IMR-90 (cell line): ENCODE data around the gene KCNJ6. TPM values are rescaled to one million over a fixed set of nuclear protein-coding genes. Genes with fewer than 3 reads are reported as not detected.

Source experiments
- ATAC-seq: fragments of 200-7000 bp; cut with Tn5 transposase; 2 replicates; pipeline ENCODE4 v1.9.1; 2020; ENCODE audit warnings: low read depth, mild to moderate bottlenecking, moderate library complexity
- BruUV-seq: library from RNA; stranded (reverse); fragments of 400-500 nt; replicated peaks from 2 replicates; lab custom pipeline; 2021; lab: Mats Ljungman, UMichigan
- CTCF ChIA-PET: fragments of 300-600 bp; formaldehyde crosslinking; extraction: SDS; loops from one replicate; lab custom pipeline; 2021; ENCODE audit warnings: antibody characterized with exemption; lab: Yijun Ruan, JAX
- POLR2A ChIA-PET: fragments of 300-600 bp; sonication (Branson Sonifier 250); formaldehyde crosslinking; loops from one replicate; lab custom pipeline; 2022; ENCODE audit warnings: antibody characterized with exemption; ENCODE audit not compliant: unreplicated experiment; lab: Charles Lee
- DNase-seq: peaks from one replicate; pipeline ENCODE4 v3.0.0; 2013
- H2AFZ ChIP-seq: replicated peaks from 2 replicates; pipeline ENCODE3; 2013; ENCODE audit warnings: low read length, mild to moderate bottlenecking; ENCODE audit not compliant: poor library complexity
- H2AK5ac ChIP-seq: 2 replicates; pipeline ENCODE4 v1.6.1; 2013; ENCODE audit warnings: low read depth, low read length, inconsistent platforms
- H2AK9ac ChIP-seq: replicated peaks from 2 replicates; pipeline ENCODE3; 2013; ENCODE audit warnings: mild to moderate bottlenecking, low read depth, low read length, moderate library complexity; ENCODE audit not compliant: poor library complexity
- H2BK120ac ChIP-seq: 2 replicates; pipeline ENCODE4 v1.6.1; 2013; ENCODE audit warnings: low read depth, low read length, inconsistent platforms
- H2BK15ac ChIP-seq: 3 replicates; pipeline ENCODE4 v1.6.1; 2013; ENCODE audit warnings: low read depth, low read length, inconsistent platforms
- H2BK20ac ChIP-seq: 2 replicates; pipeline ENCODE4 v1.6.1; 2013; ENCODE audit warnings: low read depth, mild to moderate bottlenecking, inconsistent platforms, low read length, moderate library complexity
- H2BK5ac ChIP-seq: 2 replicates; pipeline ENCODE4 v1.6.1; 2013; ENCODE audit warnings: mild to moderate bottlenecking, low read depth, low read length, inconsistent platforms; ENCODE audit not compliant: poor library complexity, severe bottlenecking
- H3K14ac ChIP-seq: replicated peaks from 2 replicates; pipeline ENCODE4 v1.6.1; 2013; ENCODE audit warnings: low read depth, low read length, inconsistent platforms
- H3K18ac ChIP-seq: 2 replicates; pipeline ENCODE4 v1.6.1; 2013; ENCODE audit warnings: low read depth, low read length, control low read depth
- H3K23ac ChIP-seq: 2 replicates; pipeline ENCODE4 v1.6.1; 2013; ENCODE audit warnings: low read depth, low read length, inconsistent platforms
- H3K27ac ChIP-seq: 2 replicates; pipeline ENCODE4 v1.5.1; 2013; ENCODE audit warnings: mild to moderate bottlenecking, control low read depth, low read length; ENCODE audit not compliant: insufficient read depth
- H3K27me3 ChIP-seq: 2 replicates; pipeline ENCODE4 v1.6.1; 2013; ENCODE audit warnings: low read length; ENCODE audit not compliant: control insufficient read depth, insufficient read depth
- H3K36me3 ChIP-seq: 2 replicates; pipeline ENCODE4 v1.6.1; 2013; ENCODE audit warnings: low read length, mixed read lengths; ENCODE audit not compliant: control insufficient read depth, insufficient read depth
- H3K4ac ChIP-seq: 2 replicates; pipeline ENCODE4 v1.6.1; 2013; ENCODE audit warnings: low read depth, low read length, inconsistent platforms
- H3K4me1 ChIP-seq: 2 replicates; pipeline ENCODE4 v1.6.1; 2013; ENCODE audit warnings: low read length, mixed read lengths; ENCODE audit not compliant: control insufficient read depth, insufficient read depth
- H3K4me2 ChIP-seq: 2 replicates; pipeline ENCODE4 v1.6.1; 2013; ENCODE audit warnings: low read depth, mild to moderate bottlenecking, control low read depth, low read length, moderate library complexity
- H3K4me3 ChIP-seq: 2 replicates; pipeline ENCODE4 v1.5.1; 2013; ENCODE audit warnings: low read depth, mild to moderate bottlenecking, control low read depth, low read length, moderate library complexity; ENCODE audit not compliant: insufficient read depth
- H3K56ac ChIP-seq: 2 replicates; pipeline ENCODE4 v1.6.1; 2013; ENCODE audit warnings: low read length, inconsistent platforms; ENCODE audit not compliant: insufficient read depth; ENCODE audit errors: extremely low read depth
- H3K79me1 ChIP-seq, 2 experiments: 2 replicates each; pipeline ENCODE4 v1.6.1; 2013; ENCODE audit warnings: low read length in 2 of 2, inconsistent platforms in 1 of 2, low read depth in 1 of 2
- H3K9ac ChIP-seq: 2 replicates; pipeline ENCODE4 v1.6.1; 2013; ENCODE audit warnings: low read depth, low read length, control low read depth
- H3K9me1 ChIP-seq: 2 replicates; pipeline ENCODE4 v1.6.1; 2013; ENCODE audit warnings: low read length, inconsistent platforms; ENCODE audit not compliant: insufficient read depth
- H3K9me3 ChIP-seq: 2 replicates; pipeline ENCODE4 v1.6.1; 2013; ENCODE audit warnings: low read length; ENCODE audit not compliant: control insufficient read depth, insufficient read depth
- H4K20me1 ChIP-seq: 2 replicates; pipeline ENCODE4 v1.6.1; 2013; ENCODE audit warnings: low read length, inconsistent platforms; ENCODE audit not compliant: insufficient read depth
- H4K5ac ChIP-seq: 2 replicates; pipeline ENCODE4 v1.6.1; 2013; ENCODE audit warnings: mild to moderate bottlenecking, low read depth, low read length, control low read depth
- H4K8ac ChIP-seq, 2 experiments: 2 replicates each; pipeline ENCODE4 v1.6.1; 2013; ENCODE audit warnings: low read depth in 2 of 2, low read length in 2 of 2, control low read depth in 1 of 2, inconsistent platforms in 1 of 2
- H4K91ac ChIP-seq: 2 replicates; pipeline ENCODE4 v1.6.1; 2013; ENCODE audit warnings: low read depth, low read length, inconsistent platforms; ENCODE audit not compliant: insufficient read depth
- BHLHE40 ChIP-seq: fragments of 150-350 bp; IDR thresholded peaks from 2 replicates; pipeline ENCODE4 v1.6.1; 2016; ENCODE audit warnings: mild to moderate bottlenecking, low read depth, low read length
- CHD1 ChIP-seq: IDR thresholded peaks from 2 replicates; pipeline ENCODE4 v1.6.1; 2012; ENCODE audit warnings: low read depth, low read length, improper control_type of control experiment
- FOS ChIP-seq: fragments of 150-350 bp; IDR thresholded peaks from 2 replicates; pipeline ENCODE4 v1.6.1; 2016; ENCODE audit warnings: low read depth, low read length
- POLR2A ChIP-seq: IDR thresholded peaks from 2 replicates; pipeline ENCODE4 v1.6.1; 2012; ENCODE audit warnings: mild to moderate bottlenecking, low read depth, low read length
- RAD21 ChIP-seq: IDR thresholded peaks from 2 replicates; pipeline ENCODE4 v1.6.1; 2012; ENCODE audit warnings: low read length, improper control_type of control experiment
- SMC3 ChIP-seq: fragments of 150-350 bp; IDR thresholded peaks from 2 replicates; pipeline ENCODE4 v1.6.1; 2016; ENCODE audit warnings: low read depth, mild to moderate bottlenecking, antibody characterized with exemption, low read length, moderate library complexity
- WGBS, 2 experiments: methylation state at CpG; one replicate each; pipeline versions ENCODE4 v1.1.5 to v1.1.7; 2013; ENCODE audit warnings: missing lambda C conversion rate in 2 of 2; ENCODE audit not compliant: insufficient read length in 1 of 2; ENCODE audit errors: extremely low coverage in 2 of 2; 5-methylcytosine and 5-hydroxymethylcytosine counted together
- dilution Hi-C: fragments of 300-500 bp; cut with HindIII; formaldehyde crosslinking; loops from one replicate; pipeline ENCODE4 v1.14.3; 2018; ENCODE audit warnings: low sequenced_read_pairs; ENCODE audit not compliant: unreplicated experiment
- in situ Hi-C: fragments of 300-500 bp; cut with MboI; formaldehyde crosslinking; loops from 3 replicates; pipeline ENCODE4 v1.14.3; 2019; ENCODE audit warnings: low sequenced_read_pairs, inconsistent platforms, mixed read lengths
- intact Hi-C: fragments of 100-400 bp; cut with micrococcal nuclease; formaldehyde crosslinking; loops from 2 replicates; pipeline ENCODE4 v1.10.0; 2022
- polyA plus RNA-seq, 3 experiments: library from polyadenylated mRNA; depleted of rRNA; stranded (reverse); fragments of >200 nt; gene quantifications; 2 replicates each; pipeline ENCODE4 v1.2.3, GENCODE V29; 2012; ENCODE audit warnings: low replicate concordance in 1 of 3
- total RNA-seq: library from RNA; depleted of rRNA; stranded (reverse); fragments of >200 nt; gene quantifications from 2 replicates; pipeline ENCODE4 v1.2.3, GENCODE V29; 2012
- TF ChIP-seq, protein P1 (sequence below): fragments of 150-350 bp; IDR thresholded peaks from 2 replicates; pipeline ENCODE4 v1.6.1; 2016; ENCODE audit warnings: low read depth, mild to moderate bottlenecking, low read length, moderate library complexity, borderline replicate concordance

Gene KCNJ6
- total and polyA plus RNA-seq, 2 of the 4 experiments (the other 2 are of a cell fraction), result under 0.01 to 0.02 TPM

DNA sequence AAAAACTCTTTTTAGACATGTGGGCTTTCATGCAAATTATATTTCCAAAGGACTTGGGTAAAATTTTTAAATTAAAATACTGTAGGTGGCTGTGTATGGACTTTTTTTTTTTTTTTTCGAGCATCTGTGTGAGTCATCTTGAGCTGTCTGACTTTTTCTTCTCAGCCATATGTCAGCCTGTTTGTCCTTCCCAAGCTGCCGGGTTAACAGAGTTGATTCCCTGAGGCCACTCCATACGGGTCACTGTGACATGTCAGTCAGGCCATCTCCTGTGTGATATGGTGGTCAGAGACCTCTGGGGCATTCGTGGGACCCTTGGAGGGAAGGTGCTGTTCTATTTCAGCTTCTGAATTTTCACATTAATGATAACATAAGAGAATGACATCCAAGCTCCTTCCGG is 148.3 kb downstream of the KCNJ6 start:
- POLR2A ChIA-PET, result interaction anchor here (0.6 to 0.7 kb wide), 3 partner anchors 79 to 111 kb away, joined by 3 to 4 read pairs (median 3); no protein-coding TSS in a partner anchor
- H3K4me2 ChIP-seq, result peak overlapping the region; percentile 69; the same call in 1 of the 2 replicates
- DNase-seq, result peak; percentile 61

More for the DNA sequence above, 148.3 kb downstream of the KCNJ6 start:
- Histone ChIP-seq H3K9me1 (peaks cover 2% of the 10 kb centered on the region; the same call in 1 of the 2 replicates), H3K18ac (peak overlapping the region; percentile 69; the same call in 1 of the 2 replicates), H2BK20ac (peak overlapping the region; percentile 77), H3K23ac (no peak overlapping the region), H3K9ac (no peak overlapping the region), H3K4me1 (peaks cover 2% of the 10 kb centered on the region), H3K27me3 (no peaks in the 10 kb centered on the region), H4K20me1 (no peaks in the 10 kb centered on the region), H4K91ac (no peak overlapping the region), H2AFZ (peak overlapping the region; percentile 79), H3K36me3 (no peaks in the 10 kb centered on the region), H4K8ac (no peak overlapping the region; a peak in 1 of 4 replicates), H2AK5ac (peak overlapping the region; percentile 56; the same call in 1 of the 2 replicates), H2BK5ac (no peak overlapping the region), H2AK9ac (no peak overlapping the region), H3K56ac (no peak overlapping the region), H3K27ac (no peak overlapping the region), H3K4ac (0 out of 2 replicates have a peak overlapping the region, but pooled peaks have one; percentile 35), H3K9me3 (no peaks in the 10 kb centered on the region), H2BK15ac (no peak overlapping the region; the same call in 2 of the 3 replicates), H2BK120ac (peak overlapping the region; percentile 77), H3K79me1 (no peaks in the 10 kb centered on the region), H3K14ac (no peak overlapping the region), H4K5ac (no peak overlapping the region), H3K4me3 (no peak overlapping the region)
- in situ Hi-C loops (no loop called here), intact Hi-C loops (no loop called here), dilution Hi-C loops (no loop called here)
- no TSS peak for BruUV-seq
- TF ChIP-seq BHLHE40 (no peak), CHD1 (no peak), FOS (peak; percentile 7; the same call in 1 of the 2 replicates), POLR2A (no peak), RAD21 (no peak), SMC3 (no peak)
- TF ChIP-seq, protein P1, sequence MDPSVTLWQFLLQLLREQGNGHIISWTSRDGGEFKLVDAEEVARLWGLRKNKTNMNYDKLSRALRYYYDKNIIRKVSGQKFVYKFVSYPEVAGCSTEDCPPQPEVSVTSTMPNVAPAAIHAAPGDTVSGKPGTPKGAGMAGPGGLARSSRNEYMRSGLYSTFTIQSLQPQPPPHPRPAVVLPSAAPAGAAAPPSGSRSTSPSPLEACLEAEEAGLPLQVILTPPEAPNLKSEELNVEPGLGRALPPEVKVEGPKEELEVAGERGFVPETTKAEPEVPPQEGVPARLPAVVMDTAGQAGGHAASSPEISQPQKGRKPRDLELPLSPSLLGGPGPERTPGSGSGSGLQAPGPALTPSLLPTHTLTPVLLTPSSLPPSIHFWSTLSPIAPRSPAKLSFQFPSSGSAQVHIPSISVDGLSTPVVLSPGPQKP, result no peak
- no CpG with 5 or more reads among the region's 5 CpGs for WGBS, 2 experiments
- CTCF ChIA-PET, result interaction anchor here (0.7 to 1.4 kb wide), 7 partner anchors 10 to 359 kb away, joined by 3 to 4 read pairs (median 3); no protein-coding TSS in a partner anchor
- peak; percentile 61; the same call in 1 of the 2 replicates for ATAC-seq
